HUES48 (cell line): ENCODE data around the gene FAM193A.

Source experiments
- H3K27ac ChIP-seq: one replicate; pipeline ENCODE4 v1.7.0; 2013; ENCODE audit warnings: low read depth, low read length, inconsistent platforms
- H3K27me3 ChIP-seq: 2 replicates; pipeline ENCODE4 v1.6.1; 2013; ENCODE audit warnings: mild to moderate bottlenecking, low read length; ENCODE audit not compliant: control insufficient read depth, insufficient read depth
- H3K36me3 ChIP-seq: 2 replicates; pipeline ENCODE4 v1.6.1; 2013; ENCODE audit warnings: low read length; ENCODE audit not compliant: control insufficient read depth, insufficient read depth
- H3K4me1 ChIP-seq: 2 replicates; pipeline ENCODE4 v1.6.1; 2013; ENCODE audit warnings: mild to moderate bottlenecking, low read length; ENCODE audit not compliant: control insufficient read depth, insufficient read depth
- H3K4me3 ChIP-seq: 2 replicates; pipeline ENCODE4 v1.5.1; 2013; ENCODE audit warnings: mild to moderate bottlenecking, low read depth, low read length
- H3K9ac ChIP-seq: 2 replicates; pipeline ENCODE4 v1.6.1; 2013; ENCODE audit warnings: mild to moderate bottlenecking, low read depth, low read length, moderate library complexity
- H3K9me3 ChIP-seq: 2 replicates; pipeline ENCODE4 v1.6.1; 2013; ENCODE audit warnings: low read length; ENCODE audit not compliant: control insufficient read depth, insufficient read depth

Gene FAM193A

GRCh38 chr4:2536193-2537010, at the start of gene FAM193A:
FAM193A (plus strand) TSS chr4:2536647; CDS start chr4:2536916, 269 bp downstream.
- peaks cover 11% of the 10 kb centered on the region for H3K4me1 ChIP-seq
- peak within 1 kb of the TSS; percentile 91 for H3K27ac ChIP-seq
- H3K4me3 ChIP-seq: peak within 1 kb of the TSS; percentile 87
- H3K9me3 ChIP-seq: no peaks in the 10 kb centered on the region
- peak within 1 kb of the TSS; percentile 85 for H3K9ac ChIP-seq
- no peaks in the 10 kb centered on the region for H3K27me3 ChIP-seq
- H3K36me3 ChIP-seq: peaks cover 3% of the 10 kb centered on the region; the same call in 1 of the 2 replicates

- H3K27me3 ChIP-seq: no peaks in the 10 kb centered on the region
- H3K4me3 ChIP-seq: no peak overlapping the region
- no peak overlapping the region for H3K9ac ChIP-seq
- no peaks in the 10 kb centered on the region for H3K9me3 ChIP-seq
- peaks cover 32% of the 10 kb centered on the region for H3K36me3 ChIP-seq
- H3K4me1 ChIP-seq: peaks cover 20% of the 10 kb centered on the region
- H3K27ac ChIP-seq: no peak overlapping the region
These were observed 49.5 kb upstream of the FAM193A start for GRCh38 chr4:2486981-2487380.

- Histone ChIP-seq H3K4me3 (no peak overlapping the region), H3K9me3 (no peaks in the 10 kb centered on the region), H3K36me3 (peaks cover 38% of the 10 kb centered on the region), H3K4me1 (peaks cover 14% of the 10 kb centered on the region; the same call in 1 of the 2 replicates), H3K27ac (no peak overlapping the region), H3K27me3 (no peaks in the 10 kb centered on the region), H3K9ac (no peak overlapping the region)
These were observed 48.8 kb upstream of the FAM193A start for GRCh38 chr4:2487632-2488031.

GRCh38 chr4:2489081-2489805, 47.2 kb upstream of the FAM193A start:
- Histone ChIP-seq H3K4me1 (peaks cover 13% of the 10 kb centered on the region; the same call in 1 of the 2 replicates), H3K27ac (no peak overlapping the region), H3K9me3 (no peaks in the 10 kb centered on the region), H3K9ac (no peak overlapping the region), H3K27me3 (no peaks in the 10 kb centered on the region), H3K4me3 (no peak overlapping the region), H3K36me3 (peaks cover 49% of the 10 kb centered on the region)

GRCh38 chr4:2489841-2490552, 46.5 kb upstream of the FAM193A start:
- no peaks in the 10 kb centered on the region for H3K9me3 ChIP-seq
- peaks cover 55% of the 10 kb centered on the region for H3K36me3 ChIP-seq
- no peak overlapping the region for H3K9ac ChIP-seq
- no peaks in the 10 kb centered on the region for H3K27me3 ChIP-seq
- H3K27ac ChIP-seq: no peak overlapping the region
- 0 out of 2 replicates have a peak, but pooled peaks cover 8% of the 10 kb centered on the region for H3K4me1 ChIP-seq
- no peak overlapping the region for H3K4me3 ChIP-seq

- Histone ChIP-seq H3K36me3 (peaks cover 82% of the 10 kb centered on the region), H3K27me3 (no peaks in the 10 kb centered on the region), H3K27ac (no peak overlapping the region)
These were observed 43.5 kb upstream of the FAM193A start for GRCh38 chr4:2492970-2493369.

GRCh38 chr4:2494992-2495391, 41.5 kb upstream of the FAM193A start:
- H3K9ac ChIP-seq: no peak overlapping the region
- H3K4me1 ChIP-seq: no peaks in the 10 kb centered on the region
- no peaks in the 10 kb centered on the region for H3K9me3 ChIP-seq
- no peak overlapping the region for H3K27ac ChIP-seq
- H3K27me3 ChIP-seq: no peaks in the 10 kb centered on the region
- no peak overlapping the region for H3K4me3 ChIP-seq
- peaks cover 85% of the 10 kb centered on the region for H3K36me3 ChIP-seq

More at GRCh38 chr4:2492970-2493369, 43.5 kb upstream of the FAM193A start:
- no peaks in the 10 kb centered on the region for H3K9me3 ChIP-seq
- no peak overlapping the region for H3K9ac ChIP-seq
- 0 out of 2 replicates have a peak, but pooled peaks cover 4% of the 10 kb centered on the region for H3K4me1 ChIP-seq
- H3K4me3 ChIP-seq: no peak overlapping the region

- H3K4me1 ChIP-seq: no peaks in the 10 kb centered on the region
- no peaks in the 10 kb centered on the region for H3K9me3 ChIP-seq
- no peak overlapping the region for H3K9ac ChIP-seq
- H3K27ac ChIP-seq: no peak overlapping the region
- H3K27me3 ChIP-seq: no peaks in the 10 kb centered on the region
- H3K4me3 ChIP-seq: no peak overlapping the region
- H3K36me3 ChIP-seq: peaks cover 88% of the 10 kb centered on the region
These were observed 39.1 kb upstream of the FAM193A start for GRCh38 chr4:2497324-2497723.

- Histone ChIP-seq H3K4me3 (no peak overlapping the region), H3K4me1 (no peaks in the 10 kb centered on the region), H3K9me3 (no peaks in the 10 kb centered on the region), H3K27ac (no peak overlapping the region), H3K27me3 (no peaks in the 10 kb centered on the region), H3K36me3 (peaks cover 84% of the 10 kb centered on the region), H3K9ac (no peak overlapping the region)
These were observed 38.5 kb upstream of the FAM193A start for GRCh38 chr4:2497931-2498330.

- Histone ChIP-seq H3K4me1 (no peaks in the 10 kb centered on the region), H3K4me3 (no peak overlapping the region), H3K27ac (no peak overlapping the region), H3K9me3 (no peaks in the 10 kb centered on the region), H3K36me3 (peaks cover 79% of the 10 kb centered on the region), H3K9ac (no peak overlapping the region), H3K27me3 (no peaks in the 10 kb centered on the region)
These were observed 35.9 kb upstream of the FAM193A start for GRCh38 chr4:2500547-2500946.
